HepG2 (cell line): ENCODE measurements around the gene HMCN2. TPM values are rescaled to one million over a fixed set of nuclear protein-coding genes. Genes with fewer than 3 reads are reported as not detected.

Experiments
- ATAC-seq: fragments of 200-7000 bp; cut with Tn5 transposase; 3 replicates; pipeline ENCODE4 v1.9.1; 2020; ENCODE audit warnings: mild to moderate bottlenecking, moderate library complexity
- BruUV-seq: library from RNA; stranded (reverse); fragments of 400-500 nt; replicated peaks from 2 replicates; lab custom pipeline; 2021; lab: Mats Ljungman, UMichigan
- CTCF ChIA-PET: fragments of 300-600 bp; formaldehyde crosslinking; extraction: SDS; loops from one replicate; lab custom pipeline; 2021; ENCODE audit warnings: low total read pairs, inconsistent platforms, low intra/inter-chr PET ratio; lab: Yijun Ruan, JAX
- POLR2A ChIA-PET: fragments of 350-600 bp; sonication (Branson Sonifier 250); formaldehyde crosslinking; loops from one replicate; lab custom pipeline; 2020; ENCODE audit warnings: antibody characterized with exemption, inconsistent platforms; lab: Yijun Ruan, JAX
- DNase-seq: peaks from one replicate; pipeline ENCODE4 v3.0.0-alpha.2; 2015; ENCODE audit warnings: low spot score
- FAIRE-seq: peaks from 3 replicates; lab custom pipeline; 2011; peaks lifted over from hg19 to GRCh38; lab: Jason Lieb, UNC
- H2AFZ ChIP-seq: one replicate; pipeline ENCODE4 v1.6.1; 2011; ENCODE audit warnings: low read length, inconsistent platforms
- H3K27ac ChIP-seq: fragments of 300-600 bp; 3 replicates; pipeline ENCODE4 v1.8.0; 2011; ENCODE audit warnings: mixed run types, mild to moderate bottlenecking, mixed read lengths, low read length, inconsistent platforms; ENCODE audit not compliant: insufficient read depth; ENCODE audit errors: extremely low read length
- H3K27me3 ChIP-seq, 2 experiments: fragments of 200-600 bp in 1 of 2; 2 replicates in 1 of 2; 3 replicates in 1 of 2; pipeline versions ENCODE4 v1.6.0 to v1.8.0; 2011; ENCODE audit warnings: low read length in 2 of 2, mild to moderate bottlenecking in 2 of 2, moderate library complexity in 2 of 2, inconsistent platforms in 1 of 2; ENCODE audit not compliant: insufficient read depth in 2 of 2, control insufficient read depth in 1 of 2
- H3K36me3 ChIP-seq, 2 experiments: fragments of 200-600 bp in 1 of 2; replicated peaks in 1 of 2; 2 replicates in 1 of 2; 3 replicates in 1 of 2; pipeline versions ENCODE4 v1.5.1 to v1.8.0; 2011; ENCODE audit warnings: low read length in 2 of 2, inconsistent platforms in 1 of 2; ENCODE audit not compliant: insufficient read depth in 2 of 2, control insufficient read depth in 1 of 2
- H3K4me1 ChIP-seq: 2 replicates; pipeline ENCODE4 v1.5.1; 2012; ENCODE audit warnings: low read length, inconsistent platforms; ENCODE audit not compliant: insufficient read depth
- H3K4me2 ChIP-seq: 2 replicates; pipeline ENCODE4 v1.6.0; 2011; ENCODE audit warnings: low read depth, low read length, inconsistent platforms
- H3K4me3 ChIP-seq, 3 experiments: fragments of 200-600 bp in 1 of 3; sonication (generic), shearing (Covaris generic) in 1 of 3; replicated peaks in 1 of 3; 2 replicates each; pipeline ENCODE4 v1.5.1; 2011 to 2016; ENCODE audit warnings: low read length in 3 of 3, inconsistent platforms in 2 of 3, low read depth in 2 of 3, mild to moderate bottlenecking in 2 of 3, control low read depth in 1 of 3, mixed read lengths in 1 of 3; ENCODE audit not compliant: insufficient read depth in 1 of 3
- H3K79me2 ChIP-seq: one replicate; pipeline ENCODE4 v1.6.1; 2011; ENCODE audit warnings: low read length, inconsistent platforms; ENCODE audit not compliant: insufficient read depth
- H3K9ac ChIP-seq: 2 replicates; pipeline ENCODE4 v1.6.0; 2011; ENCODE audit warnings: mild to moderate bottlenecking, low read depth, low read length, inconsistent platforms; ENCODE audit not compliant: insufficient read depth
- H3K9me3 ChIP-seq: 2 replicates; pipeline ENCODE4 v1.5.1; 2012; ENCODE audit warnings: mild to moderate bottlenecking, low read length
- H4K20me1 ChIP-seq: 2 replicates; pipeline ENCODE4 v1.6.0; 2011; ENCODE audit warnings: inconsistent platforms, mild to moderate bottlenecking, low read length, moderate library complexity; ENCODE audit not compliant: insufficient read depth
- HNF4G ChIP-seq, 2 experiments: sonication (generic) in 1 of 2; formaldehyde crosslinking in 1 of 2; IDR thresholded peaks; 2 replicates each; pipeline versions ENCODE4 v1.4.0 to v1.6.1; 2011 to 2020; ENCODE audit warnings: borderline replicate concordance in 2 of 2, low read depth in 2 of 2, mild to moderate bottlenecking in 2 of 2, low read length in 1 of 2, missing genetic modification reagents in 1 of 2, moderate library complexity in 1 of 2
- ZBTB1 ChIP-seq: sonication (generic); formaldehyde crosslinking; IDR thresholded peaks from 2 replicates; pipeline ENCODE4 v1.4.0; 2020; ENCODE audit warnings: missing genetic modification reagents, borderline replicate concordance
- ZNF160 ChIP-seq: sonication (generic); formaldehyde crosslinking; IDR thresholded peaks from 2 replicates; pipeline ENCODE4 v1.8.0; 2022; ENCODE audit warnings: mild to moderate bottlenecking, inconsistent platforms, missing genetic modification reagents
- ZNF547 ChIP-seq: sonication (generic); formaldehyde crosslinking; IDR thresholded peaks from 2 replicates; pipeline ENCODE4 v1.5.1; 2020; ENCODE audit warnings: mild to moderate bottlenecking, missing genetic modification reagents
- WGBS: methylation state at CpG from one replicate; pipeline ENCODE4 v1.1.6; 2017; ENCODE audit warnings: low lambda C conversion rate; 5-methylcytosine and 5-hydroxymethylcytosine counted together
- in situ Hi-C: cut with HindIII; loops from 2 replicates; pipeline ENCODE4 v1.10.0; 2017; ENCODE audit warnings: low pct_unique_long_range_greater_than_20kb; ENCODE audit not compliant: extremely low pct_ligation_motif_present
- intact Hi-C: fragments of 100-400 bp; cut with micrococcal nuclease; formaldehyde crosslinking; loops from one replicate; pipeline ENCODE4 v1.10.0; 2022; ENCODE audit not compliant: unreplicated experiment
- polyA plus RNA-seq, 8 experiments: library from polyadenylated mRNA; depleted of rRNA in 3 of 8; stranded (reverse) in 7 of 8; unstranded in 1 of 8; fragments of >200 nt; fragmentation: Illumina TruSeq in 4 of 8; extraction: Trizol in 4 of 8; gene quantifications; 2 replicates each; pipeline versions ENCODE4 v1.2.1 to v1.2.3, GENCODE V29; 2011 to 2016; ENCODE audit warnings: low read depth in 4 of 8, missing spikeins in 1 of 8, mixed read lengths in 1 of 8; ENCODE audit not compliant: insufficient read depth in 1 of 8
- total RNA-seq, 5 experiments: library from RNA; depleted of rRNA; stranded (reverse); fragments of >200 nt; fragmentation: Illumina TruSeq; extraction: Trizol; gene quantifications; 2 replicates each; pipeline ENCODE4 v1.2.3, GENCODE V29; 2016; ENCODE audit warnings: low read depth in 1 of 5
- TF ChIP-seq, protein P1 (sequence below): sonication (generic); formaldehyde crosslinking; IDR thresholded peaks from 2 replicates; pipeline ENCODE4 v1.4.0; 2020; ENCODE audit warnings: missing genetic modification reagents, borderline replicate concordance
- TF ChIP-seq, protein P2 (sequence below): sonication (generic); formaldehyde crosslinking; IDR thresholded peaks from 2 replicates; pipeline ENCODE4 v1.4.0; 2020; ENCODE audit warnings: missing genetic modification reagents, borderline replicate concordance

Gene HMCN2
- total and polyA plus RNA-seq, 2 of the 13 experiments (the other 11 are each of a cell fraction or from before 2014, with no cell fraction given): 0.09 TPM; not detected in 1

DNA sequence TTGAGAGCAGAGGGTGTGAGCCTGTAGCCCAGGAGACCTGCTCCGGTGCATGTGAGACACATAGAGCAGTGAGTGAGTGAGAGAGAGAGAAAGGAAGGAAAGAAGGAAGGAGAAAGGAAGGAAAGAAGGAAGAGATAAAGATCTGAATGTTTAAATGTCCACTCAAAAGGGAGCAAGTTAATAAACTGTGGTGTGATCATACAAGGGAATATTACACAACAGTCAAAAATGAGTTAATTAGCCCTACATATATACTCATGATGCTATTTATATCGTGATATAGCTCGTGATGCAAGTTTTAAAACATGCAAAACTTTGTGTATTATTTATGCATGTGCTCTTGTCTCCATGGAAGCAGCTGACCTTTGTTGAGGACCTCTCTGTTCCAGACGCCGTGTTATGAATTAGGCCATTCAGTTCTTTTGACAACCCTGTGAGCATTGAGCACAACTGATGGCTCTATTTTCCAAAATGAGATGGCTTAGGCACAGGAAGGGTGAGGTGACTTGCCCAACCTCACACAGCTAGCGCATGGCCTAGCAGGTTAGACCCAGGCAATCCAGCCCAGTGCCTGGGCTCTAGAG, 70.6 kb downstream of the HMCN2 start:
- TF ChIP-seq, protein P1, sequence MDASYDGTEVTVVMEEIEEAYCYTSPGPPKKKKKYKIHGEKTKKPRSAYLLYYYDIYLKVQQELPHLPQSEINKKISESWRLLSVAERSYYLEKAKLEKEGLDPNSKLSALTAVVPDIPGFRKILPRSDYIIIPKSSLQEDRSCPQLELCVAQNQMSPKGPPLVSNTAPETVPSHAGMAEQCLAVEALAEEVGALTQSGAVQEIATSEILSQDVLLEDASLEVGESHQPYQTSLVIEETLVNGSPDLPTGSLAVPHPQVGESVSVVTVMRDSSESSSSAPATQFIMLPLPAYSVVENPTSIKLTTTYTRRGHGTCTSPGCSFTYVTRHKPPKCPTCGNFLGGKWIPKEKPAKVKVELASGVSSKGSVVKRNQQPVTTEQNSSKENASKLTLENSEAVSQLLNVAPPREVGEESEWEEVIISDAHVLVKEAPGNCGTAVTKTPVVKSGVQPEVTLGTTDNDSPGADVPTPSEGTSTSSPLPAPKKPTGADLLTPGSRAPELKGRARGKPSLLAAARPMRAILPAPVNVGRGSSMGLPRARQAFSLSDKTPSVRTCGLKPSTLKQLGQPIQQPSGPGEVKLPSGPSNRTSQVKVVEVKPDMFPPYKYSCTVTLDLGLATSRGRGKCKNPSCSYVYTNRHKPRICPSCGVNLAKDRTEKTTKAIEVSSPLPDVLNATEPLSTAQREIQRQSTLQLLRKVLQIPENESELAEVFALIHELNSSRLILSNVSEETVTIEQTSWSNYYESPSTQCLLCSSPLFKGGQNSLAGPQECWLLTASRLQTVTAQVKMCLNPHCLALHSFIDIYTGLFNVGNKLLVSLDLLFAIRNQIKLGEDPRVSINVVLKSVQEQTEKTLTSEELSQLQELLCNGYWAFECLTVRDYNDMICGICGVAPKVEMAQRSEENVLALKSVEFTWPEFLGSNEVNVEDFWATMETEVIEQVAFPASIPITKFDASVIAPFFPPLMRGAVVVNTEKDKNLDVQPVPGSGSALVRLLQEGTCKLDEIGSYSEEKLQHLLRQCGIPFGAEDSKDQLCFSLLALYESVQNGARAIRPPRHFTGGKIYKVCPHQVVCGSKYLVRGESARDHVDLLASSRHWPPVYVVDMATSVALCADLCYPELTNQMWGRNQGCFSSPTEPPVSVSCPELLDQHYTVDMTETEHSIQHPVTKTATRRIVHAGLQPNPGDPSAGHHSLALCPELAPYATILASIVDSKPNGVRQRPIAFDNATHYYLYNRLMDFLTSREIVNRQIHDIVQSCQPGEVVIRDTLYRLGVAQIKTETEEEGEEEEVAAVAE (CRISPR knock-in tag): no peak
- 37% methylated on average over 5 of the region's 6 CpGs for WGBS
- ChIA-PET CTCF (no interaction called here), POLR2A (no interaction called here)
- Histone ChIP-seq H4K20me1 (no peaks in the 10 kb centered on the region), H3K4me3 (no peak overlapping the region), H3K27ac (no peak overlapping the region), H3K36me3 (no peaks in the 10 kb centered on the region), H2AFZ (no peak overlapping the region), H3K4me2 (no peak overlapping the region), H3K9me3 (no peaks in the 10 kb centered on the region), H3K79me2 (no peaks in the 10 kb centered on the region), H3K4me1 (no peaks in the 10 kb centered on the region), H3K27me3 (peaks cover 4% of the 10 kb centered on the region in 2 experiments; a peak in 2 of 5 replicates), H3K9ac (no peak overlapping the region)
- intact Hi-C loops: no loop called here
- no peak for FAIRE-seq
- DNase-seq: no peak
- in situ Hi-C loops: no loop called here
- no TSS peak for BruUV-seq
- no peak for ATAC-seq

DNA sequence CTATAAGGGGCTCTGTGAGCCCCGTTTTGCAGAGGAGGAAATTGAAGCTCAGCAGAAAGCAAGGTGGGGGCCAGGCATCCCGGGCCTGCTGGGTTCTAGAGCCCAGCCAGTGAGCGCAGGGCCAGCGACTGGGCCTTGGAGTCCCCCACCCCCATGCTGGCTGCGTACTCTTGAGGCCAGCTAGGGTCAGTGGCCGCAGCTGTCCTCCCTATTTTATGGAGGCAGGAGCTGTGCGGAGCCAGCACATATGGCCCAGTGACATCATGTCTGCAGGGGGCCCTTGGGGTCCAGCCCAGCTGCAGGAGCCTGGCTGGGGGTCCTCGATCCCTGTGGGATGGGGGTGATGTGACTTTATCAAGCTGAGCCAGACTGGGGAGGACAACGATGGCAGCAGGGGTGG, 71.3 kb downstream of the HMCN2 start:
- in situ Hi-C loops: no loop called here
- POLR2A ChIA-PET: no interaction called here
- ATAC-seq: no peak

More for the DNA sequence above, 71.3 kb downstream of the HMCN2 start:
- WGBS: no CpG with 5 or more reads among the region's 9 CpGs
- H3K27ac ChIP-seq: no peak overlapping the region
- FAIRE-seq: no peak
- CTCF ChIA-PET: no interaction called here
- DNase-seq: no peak
- H2AFZ ChIP-seq: no peak overlapping the region
- no peaks in the 10 kb centered on the region for H3K9me3 ChIP-seq
- no peaks in the 10 kb centered on the region for H3K79me2 ChIP-seq
- no peaks in the 10 kb centered on the region for H3K4me1 ChIP-seq
- peaks cover 1 to 4% of the 10 kb centered on the region in 2 experiments; a peak in 2 of 5 replicates for H3K27me3 ChIP-seq
- no peak overlapping the region for H3K4me2 ChIP-seq
- H3K9ac ChIP-seq: no peak overlapping the region
- TF ChIP-seq, protein P2, sequence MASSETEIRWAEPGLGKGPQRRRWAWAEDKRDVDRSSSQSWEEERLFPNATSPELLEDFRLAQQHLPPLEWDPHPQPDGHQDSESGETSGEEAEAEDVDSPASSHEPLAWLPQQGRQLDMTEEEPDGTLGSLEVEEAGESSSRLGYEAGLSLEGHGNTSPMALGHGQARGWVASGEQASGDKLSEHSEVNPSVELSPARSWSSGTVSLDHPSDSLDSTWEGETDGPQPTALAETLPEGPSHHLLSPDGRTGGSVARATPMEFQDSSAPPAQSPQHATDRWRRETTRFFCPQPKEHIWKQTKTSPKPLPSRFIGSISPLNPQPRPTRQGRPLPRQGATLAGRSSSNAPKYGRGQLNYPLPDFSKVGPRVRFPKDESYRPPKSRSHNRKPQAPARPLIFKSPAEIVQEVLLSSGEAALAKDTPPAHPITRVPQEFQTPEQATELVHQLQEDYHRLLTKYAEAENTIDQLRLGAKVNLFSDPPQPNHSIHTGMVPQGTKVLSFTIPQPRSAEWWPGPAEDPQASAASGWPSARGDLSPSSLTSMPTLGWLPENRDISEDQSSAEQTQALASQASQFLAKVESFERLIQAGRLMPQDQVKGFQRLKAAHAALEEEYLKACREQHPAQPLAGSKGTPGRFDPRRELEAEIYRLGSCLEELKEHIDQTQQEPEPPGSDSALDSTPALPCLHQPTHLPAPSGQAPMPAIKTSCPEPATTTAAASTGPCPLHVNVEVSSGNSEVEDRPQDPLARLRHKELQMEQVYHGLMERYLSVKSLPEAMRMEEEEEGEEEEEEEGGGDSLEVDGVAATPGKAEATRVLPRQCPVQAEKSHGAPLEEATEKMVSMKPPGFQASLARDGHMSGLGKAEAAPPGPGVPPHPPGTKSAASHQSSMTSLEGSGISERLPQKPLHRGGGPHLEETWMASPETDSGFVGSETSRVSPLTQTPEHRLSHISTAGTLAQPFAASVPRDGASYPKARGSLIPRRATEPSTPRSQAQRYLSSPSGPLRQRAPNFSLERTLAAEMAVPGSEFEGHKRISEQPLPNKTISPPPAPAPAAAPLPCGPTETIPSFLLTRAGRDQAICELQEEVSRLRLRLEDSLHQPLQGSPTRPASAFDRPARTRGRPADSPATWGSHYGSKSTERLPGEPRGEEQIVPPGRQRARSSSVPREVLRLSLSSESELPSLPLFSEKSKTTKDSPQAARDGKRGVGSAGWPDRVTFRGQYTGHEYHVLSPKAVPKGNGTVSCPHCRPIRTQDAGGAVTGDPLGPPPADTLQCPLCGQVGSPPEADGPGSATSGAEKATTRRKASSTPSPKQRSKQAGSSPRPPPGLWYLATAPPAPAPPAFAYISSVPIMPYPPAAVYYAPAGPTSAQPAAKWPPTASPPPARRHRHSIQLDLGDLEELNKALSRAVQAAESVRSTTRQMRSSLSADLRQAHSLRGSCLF (CRISPR knock-in tag): no peak
- no peak for TF ChIP-seq HNF4G (IDR thresholded peaks at IDR 0.05; ENCODE audit: borderline replicate concordance, low read depth, low read length)
- TF ChIP-seq HNF4G (CRISPR knock-in tag; IDR thresholded peaks at IDR 0.05; ENCODE audit: borderline replicate concordance, low read depth): no peak
- TF ChIP-seq ZNF160 (CRISPR knock-in tag): no peak
- TF ChIP-seq ZBTB1 (CRISPR knock-in tag): no peak
- TF ChIP-seq ZNF547: no peak
- H3K4me3 ChIP-seq: no peak overlapping the region
- no peaks in the 10 kb centered on the region for H3K36me3 ChIP-seq
- intact Hi-C loops: no loop called here
- H4K20me1 ChIP-seq: no peaks in the 10 kb centered on the region
- BruUV-seq: no TSS peak
